Measurements from ENCODE around the gene IDI2. TPM values are rescaled to one million over a fixed set of nuclear protein-coding genes. Genes with fewer than 3 reads are reported as not detected.

IDI2 gene
- polyA plus RNA-seq, 2 of the 4 experiments (the other 2 are of a cell fraction) = not detected

DNA sequence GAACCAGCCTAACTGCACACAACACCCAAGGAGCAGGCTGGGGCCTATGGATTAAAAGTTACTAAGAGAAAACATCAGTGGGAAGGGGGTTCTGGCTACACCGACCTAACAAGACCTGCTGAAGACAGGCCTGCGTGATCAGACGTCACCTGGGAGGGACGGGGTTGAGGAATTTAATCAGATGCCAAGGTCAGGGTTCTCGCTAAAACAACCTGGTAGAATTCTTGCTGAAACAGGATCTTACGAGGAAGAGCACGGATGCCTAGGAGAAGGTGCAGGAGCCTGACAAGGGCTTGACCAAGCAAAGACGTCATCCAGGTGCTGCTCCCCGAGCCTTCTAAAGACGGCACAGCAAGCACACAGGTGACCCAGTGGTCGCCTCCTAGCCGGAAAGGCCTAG lies 1.6 kb downstream of the IDI2 start:
- Histone ChIP-seq H3K4me2 (no peak overlapping the region), H3K9me3 (no peaks in the 10 kb centered on the region), H3K4me3 (no peak overlapping the region), H3K27ac (no peak overlapping the region), H3K4me1 (no peaks in the 10 kb centered on the region)
- DNase-seq (ENCODE audit: low read depth in 1 of 2, low spot score in 1 of 2) (no peak), FAIRE-seq (no peak), ATAC-seq (no peak)
- 91% methylated on average over 12 of the region's 12 CpGs for WGBS (ENCODE audit: missing lambda C conversion rate)
- no peak for TF ChIP-seq ZSCAN20 (CRISPR knock-in tag; IDR thresholded peaks at IDR 0.05)
- TF ChIP-seq, protein P1, sequence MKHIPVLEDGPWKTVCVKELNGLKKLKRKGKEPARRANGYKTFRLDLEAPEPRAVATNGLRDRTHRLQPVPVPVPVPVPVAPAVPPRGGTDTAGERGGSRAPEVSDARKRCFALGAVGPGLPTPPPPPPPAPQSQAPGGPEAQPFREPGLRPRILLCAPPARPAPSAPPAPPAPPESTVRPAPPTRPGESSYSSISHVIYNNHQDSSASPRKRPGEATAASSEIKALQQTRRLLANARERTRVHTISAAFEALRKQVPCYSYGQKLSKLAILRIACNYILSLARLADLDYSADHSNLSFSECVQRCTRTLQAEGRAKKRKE (CRISPR knock-in tag; IDR thresholded peaks at IDR 0.05; ENCODE audit: low read depth) = no peak
- TF ChIP-seq, protein P2, sequence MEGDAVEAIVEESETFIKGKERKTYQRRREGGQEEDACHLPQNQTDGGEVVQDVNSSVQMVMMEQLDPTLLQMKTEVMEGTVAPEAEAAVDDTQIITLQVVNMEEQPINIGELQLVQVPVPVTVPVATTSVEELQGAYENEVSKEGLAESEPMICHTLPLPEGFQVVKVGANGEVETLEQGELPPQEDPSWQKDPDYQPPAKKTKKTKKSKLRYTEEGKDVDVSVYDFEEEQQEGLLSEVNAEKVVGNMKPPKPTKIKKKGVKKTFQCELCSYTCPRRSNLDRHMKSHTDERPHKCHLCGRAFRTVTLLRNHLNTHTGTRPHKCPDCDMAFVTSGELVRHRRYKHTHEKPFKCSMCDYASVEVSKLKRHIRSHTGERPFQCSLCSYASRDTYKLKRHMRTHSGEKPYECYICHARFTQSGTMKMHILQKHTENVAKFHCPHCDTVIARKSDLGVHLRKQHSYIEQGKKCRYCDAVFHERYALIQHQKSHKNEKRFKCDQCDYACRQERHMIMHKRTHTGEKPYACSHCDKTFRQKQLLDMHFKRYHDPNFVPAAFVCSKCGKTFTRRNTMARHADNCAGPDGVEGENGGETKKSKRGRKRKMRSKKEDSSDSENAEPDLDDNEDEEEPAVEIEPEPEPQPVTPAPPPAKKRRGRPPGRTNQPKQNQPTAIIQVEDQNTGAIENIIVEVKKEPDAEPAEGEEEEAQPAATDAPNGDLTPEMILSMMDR (IDR thresholded peaks at IDR 0.05) = no peak
- TF ChIP-seq HOXB5 (CRISPR knock-in tag; IDR thresholded peaks at IDR 0.05) = no peak
- CTCF ChIA-PET = interaction anchor here (0.8 to 1.1 kb wide), 2 partner anchors 36 to 1648 kb away, joined by 3 read pairs; partner anchors contain the start of gene GTPBP4
- POLR2A ChIA-PET = no interaction called here

DNA sequence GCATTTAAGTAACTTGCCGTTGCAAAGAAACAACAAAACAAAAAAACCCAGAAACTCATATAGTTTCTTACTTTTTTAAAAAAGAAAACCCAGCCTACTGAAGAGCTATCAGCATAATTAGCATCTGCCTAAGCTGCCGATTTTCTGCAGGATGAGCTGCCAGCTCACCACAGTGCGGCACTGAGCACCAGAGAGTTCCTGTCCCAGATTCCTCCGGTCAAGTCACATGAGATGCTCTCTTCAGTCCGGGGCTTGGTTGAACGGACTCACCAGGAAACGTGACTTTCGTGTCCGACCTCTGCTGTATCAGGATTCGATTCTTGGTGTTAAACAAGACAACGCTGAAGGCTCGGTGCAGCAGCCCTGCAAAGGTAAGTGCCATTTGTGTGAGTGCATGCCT lies 3.2 kb downstream of the IDI2 start:
- Histone ChIP-seq H3K4me3 (no peak overlapping the region), H3K9me3 (no peaks in the 10 kb centered on the region), H3K4me1 (no peaks in the 10 kb centered on the region), H3K27ac (no peak overlapping the region), H3K4me2 (no peak overlapping the region)
- POLR2A ChIA-PET = no interaction called here
- ATAC-seq (no peak), DNase-seq (ENCODE audit: low read depth in 1 of 2, low spot score in 1 of 2) (no peak), FAIRE-seq (no peak)
- TF ChIP-seq KDM1A (IDR thresholded peaks at IDR 0.05; ENCODE audit: low read depth) (no peak), HOXB5 (CRISPR knock-in tag; IDR thresholded peaks at IDR 0.05) (no peak), FOSB (CRISPR knock-in tag; IDR thresholded peaks at IDR 0.05) (no peak), POLR2AphosphoS2 (conservative IDR thresholded peaks at IDR 0.05; ENCODE audit: low read length) (no peak), SMC3 (IDR thresholded peaks at IDR 0.05) (no peak), RARB (CRISPR knock-in tag; IDR thresholded peaks at IDR 0.05) (no peak), FOSL2 (IDR thresholded peaks at IDR 0.05) (no peak), FOSL2 (CRISPR knock-in tag; IDR thresholded peaks at IDR 0.05) (no peak), SREBF2 (IDR thresholded peaks at IDR 0.05) (no peak), HOXA7 (CRISPR knock-in tag; IDR thresholded peaks at IDR 0.05) (no peak), RAD21 (conservative IDR thresholded peaks at IDR 0.05 in 1 of 2, IDR thresholded peaks at IDR 0.05 in 1 of 2) (no peak), GATA3 (IDR thresholded peaks at IDR 0.05; ENCODE audit: borderline replicate concordance) (no peak), HOXB13 (CRISPR knock-in tag; IDR thresholded peaks at IDR 0.05; ENCODE audit: low read depth) (no peak), MAX (IDR thresholded peaks at IDR 0.05) (no peak), E2F6 (IDR thresholded peaks at IDR 0.05; ENCODE audit: borderline replicate concordance, low read depth) (no peak), NFE2L2 (conservative IDR thresholded peaks at IDR 0.05; ENCODE audit: low read length) (no peak)
- TF ChIP-seq, protein P3, sequence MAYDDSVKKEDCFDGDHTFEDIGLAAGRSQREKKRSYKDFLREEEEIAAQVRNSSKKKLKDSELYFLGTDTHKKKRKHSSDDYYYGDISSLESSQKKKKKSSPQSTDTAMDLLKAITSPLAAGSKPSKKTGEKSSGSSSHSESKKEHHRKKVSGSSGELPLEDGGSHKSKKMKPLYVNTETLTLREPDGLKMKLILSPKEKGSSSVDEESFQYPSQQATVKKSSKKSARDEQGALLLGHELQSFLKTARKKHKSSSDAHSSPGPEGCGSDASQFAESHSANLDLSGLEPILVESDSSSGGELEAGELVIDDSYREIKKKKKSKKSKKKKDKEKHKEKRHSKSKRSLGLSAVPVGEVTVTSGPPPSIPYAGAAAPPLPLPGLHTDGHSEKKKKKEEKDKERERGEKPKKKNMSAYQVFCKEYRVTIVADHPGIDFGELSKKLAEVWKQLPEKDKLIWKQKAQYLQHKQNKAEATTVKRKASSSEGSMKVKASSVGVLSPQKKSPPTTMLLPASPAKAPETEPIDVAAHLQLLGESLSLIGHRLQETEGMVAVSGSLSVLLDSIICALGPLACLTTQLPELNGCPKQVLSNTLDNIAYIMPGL (CRISPR knock-in tag; IDR thresholded peaks at IDR 0.05; ENCODE audit: borderline replicate concordance) = no peak
- 95% methylated on average over 12 of the region's 12 CpGs for WGBS (ENCODE audit: missing lambda C conversion rate)
- CTCF ChIA-PET = interaction anchor here (1.0 kb wide), 1 partner anchor 14 kb away, joined by 3 read pairs; no protein-coding TSS in a partner anchor

All from A549 (cell line).